Measurements from ENCODE around the gene AKT2. TPM values are rescaled to one million over a fixed set of nuclear protein-coding genes. Genes with fewer than 3 reads are reported as not detected.
A peak's percentile ranks its signal among the peaks of the same experiment; 100 is the strongest.

Gene AKT2
- total RNA-seq, 1 experiment from 2014 or later: 39.3 TPM

DNA sequence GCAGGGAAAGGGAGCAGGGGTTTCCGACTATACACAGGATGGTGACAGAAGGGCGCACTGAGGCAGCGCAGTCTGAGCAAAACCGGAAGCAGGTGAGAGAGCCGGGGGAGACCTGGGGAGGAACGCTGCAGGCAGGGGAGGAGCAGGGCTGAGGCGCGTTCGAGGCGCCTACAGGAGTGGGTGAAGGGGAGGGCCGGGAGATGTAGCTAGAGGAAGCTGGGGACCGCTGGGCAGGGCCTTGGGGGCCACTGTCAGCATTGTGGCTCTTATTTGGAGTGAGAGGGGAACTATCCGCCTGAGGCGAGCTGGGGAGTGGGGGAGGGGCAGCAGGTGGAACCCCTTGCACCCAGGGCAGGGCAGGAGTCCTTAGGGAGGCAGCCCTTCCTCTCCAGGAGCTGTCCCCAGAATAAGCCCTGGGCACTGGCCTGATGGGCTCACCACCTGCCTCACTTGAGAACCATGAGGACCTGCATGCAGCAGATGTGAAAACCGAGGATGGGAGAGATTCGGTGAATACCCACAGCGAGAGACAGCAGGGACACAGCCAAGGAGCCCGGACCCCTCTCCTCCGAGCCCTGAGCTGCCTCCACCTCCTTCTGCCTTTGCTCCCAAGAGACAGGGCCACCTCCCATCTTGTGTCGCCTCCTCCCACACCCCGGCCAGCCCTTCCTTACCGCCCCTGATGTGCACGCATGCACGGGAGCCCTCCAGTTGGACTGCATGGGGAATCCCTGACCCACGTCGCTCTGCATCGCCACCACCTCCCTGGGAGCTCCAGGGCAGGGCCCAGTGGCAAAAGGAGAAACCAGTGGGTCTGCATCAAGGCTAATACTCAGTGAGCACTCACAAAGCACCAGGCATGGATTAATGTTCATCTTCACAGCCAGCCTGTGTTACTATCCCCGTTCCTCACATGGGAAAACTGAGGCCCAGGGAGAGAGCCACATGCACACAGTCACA, 10.3 kb downstream of the AKT2 start:
- DNase-seq (ENCODE audit: extremely low read depth, low read depth): no peak

DNA sequence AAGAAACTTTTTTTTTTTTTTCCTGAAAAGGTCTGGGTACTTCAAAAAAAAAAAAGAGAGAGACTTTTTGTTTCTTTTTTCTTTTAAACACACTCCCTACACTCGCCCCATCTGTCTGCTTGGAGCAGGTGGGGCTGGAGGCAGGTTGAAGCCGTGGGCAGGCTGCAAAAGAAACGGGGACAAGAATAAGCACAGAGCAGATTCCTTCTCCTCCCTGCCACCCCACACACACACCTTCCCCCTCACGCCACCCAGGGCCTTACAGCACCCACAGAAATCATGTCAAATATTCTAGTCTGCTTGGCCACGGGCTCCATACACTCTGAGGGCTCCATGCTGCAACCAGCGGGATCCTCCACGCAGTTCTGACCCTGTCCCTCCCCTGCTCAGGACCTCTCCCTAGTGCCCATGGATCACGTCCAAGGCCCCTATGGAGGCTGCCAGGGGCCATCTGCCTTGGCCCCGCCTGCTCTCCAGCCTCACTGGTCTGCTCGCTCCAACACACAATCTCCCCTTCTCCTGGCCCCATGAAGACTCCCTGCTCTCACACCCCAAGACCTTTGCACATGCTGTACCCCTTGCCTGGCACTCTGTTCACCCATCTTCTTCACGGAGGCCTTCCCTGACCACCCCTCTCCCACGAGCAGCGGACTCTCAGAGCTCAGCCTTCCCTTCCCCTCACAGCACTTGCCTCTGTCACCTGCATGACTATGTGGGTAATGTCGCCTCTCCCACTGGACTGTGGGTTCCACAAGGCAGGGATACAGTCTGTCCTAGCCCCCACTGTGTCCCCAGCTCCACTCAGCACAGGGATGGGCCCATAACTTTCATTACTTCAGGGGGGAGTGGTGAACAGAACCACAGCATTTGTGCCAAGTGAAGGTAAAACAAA, 11.4 kb downstream of the AKT2 start:
- no peak for DNase-seq (ENCODE audit: extremely low read depth, low read depth)

DNA sequence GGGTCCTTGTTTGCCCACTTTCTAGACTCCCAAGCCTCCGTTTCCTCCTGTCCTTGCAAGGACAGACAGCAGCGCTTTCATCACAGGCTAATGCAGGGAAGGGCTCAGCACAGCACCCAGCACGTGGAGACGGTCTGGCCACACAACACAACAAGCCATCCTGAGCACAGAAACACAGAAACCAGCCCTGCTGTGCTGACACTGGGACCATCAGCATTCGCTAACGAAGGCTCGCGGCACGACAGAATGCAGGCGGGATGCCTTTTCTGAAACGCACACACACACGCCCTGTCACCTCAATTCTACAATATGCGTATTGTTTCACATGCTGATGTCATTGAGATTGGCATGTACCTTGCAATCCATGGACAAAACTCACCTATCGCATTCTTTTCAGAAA, 12.9 kb downstream of the AKT2 start:
- no peak for DNase-seq (ENCODE audit: extremely low read depth, low read depth)

DNA sequence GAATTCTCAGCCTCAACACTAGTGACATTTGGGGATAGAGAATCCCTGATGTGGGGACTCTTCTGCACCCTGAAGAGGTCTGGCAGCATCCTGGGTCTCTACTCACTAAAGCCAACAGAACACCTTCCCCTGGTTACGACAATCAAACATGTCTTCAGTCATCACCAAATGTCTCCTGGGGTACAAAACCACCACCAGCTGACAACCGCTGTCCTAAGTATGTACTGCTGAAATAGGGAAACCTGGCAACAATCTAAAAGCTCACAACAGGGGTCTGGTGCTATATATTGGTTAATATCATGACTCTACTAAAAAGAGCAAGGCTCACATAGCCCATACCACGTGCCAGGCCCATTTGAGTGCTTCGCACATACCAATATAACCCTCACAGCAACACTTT, 13.4 kb downstream of the AKT2 start:
- DNase-seq (ENCODE audit: extremely low read depth, low read depth): no peak

DNA sequence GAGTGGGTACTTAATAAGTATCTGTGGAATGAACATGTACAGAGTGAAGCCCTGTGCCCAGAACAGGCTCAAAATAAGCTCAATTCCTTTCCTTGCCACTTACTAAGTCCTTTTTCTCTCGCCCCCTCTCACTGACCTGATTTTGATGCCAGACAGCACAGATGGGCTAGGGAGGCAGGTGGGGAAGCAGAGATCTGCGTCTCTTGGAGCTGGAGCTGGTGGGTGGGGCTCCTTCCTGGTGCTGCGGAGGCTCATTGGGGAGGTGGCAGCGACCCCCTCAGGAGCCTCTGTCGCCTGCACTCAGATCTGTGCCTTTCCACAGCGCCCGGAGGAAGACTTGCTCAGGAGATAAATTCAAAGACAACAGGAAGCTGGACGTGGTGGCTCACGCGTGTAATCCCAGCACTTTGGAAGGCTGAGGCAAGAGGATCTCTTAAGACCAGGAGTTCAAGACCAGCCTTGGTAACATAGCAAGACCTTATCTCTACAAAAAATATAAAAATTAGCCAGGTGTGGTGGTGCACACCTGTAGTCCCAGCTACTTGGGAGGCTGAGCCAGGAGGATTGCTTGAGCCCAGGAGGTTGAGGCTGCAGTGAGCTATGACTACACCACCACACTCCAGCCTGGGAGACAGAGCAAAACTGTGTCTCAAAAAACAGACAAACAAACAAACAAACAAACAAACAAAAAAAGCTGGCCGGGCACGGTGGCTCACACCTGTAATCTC, 14.6 kb downstream of the AKT2 start:
- no peak for DNase-seq (ENCODE audit: extremely low read depth, low read depth)

DNA sequence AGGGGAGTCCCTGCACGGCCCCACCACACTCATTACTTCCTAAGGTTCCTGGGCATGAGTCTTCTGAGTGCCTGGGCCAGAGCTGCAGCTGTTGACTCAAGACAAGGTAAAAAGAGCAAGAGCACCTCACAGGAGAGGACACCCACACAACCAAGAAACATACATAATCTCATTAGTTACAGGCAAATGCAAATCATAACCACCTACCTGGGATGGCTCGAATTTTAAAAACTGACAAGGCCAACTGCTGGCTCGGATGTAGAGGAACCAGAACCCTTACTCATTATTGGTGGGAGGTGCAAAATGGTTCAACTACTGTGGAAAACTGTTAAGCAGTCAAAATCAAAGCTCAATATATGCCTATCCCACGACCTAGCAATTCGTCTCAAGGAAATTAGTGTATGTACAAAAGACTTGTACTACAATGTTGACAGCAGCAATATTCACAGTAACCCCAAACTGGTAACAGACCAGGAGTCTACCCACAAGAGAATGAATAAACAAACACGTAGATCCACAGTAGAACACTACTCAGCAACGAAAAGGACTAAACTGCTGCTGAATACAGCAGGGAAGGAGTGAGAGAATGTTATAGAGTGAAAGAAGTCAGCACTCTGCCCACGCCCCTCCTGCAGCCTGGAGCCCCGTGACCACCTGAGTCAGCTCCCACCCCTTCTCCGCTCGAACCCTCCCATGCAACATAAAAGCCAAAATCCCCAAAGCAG, 15.8 kb downstream of the AKT2 start:
- no peak for DNase-seq (ENCODE audit: extremely low read depth, low read depth)

DNA sequence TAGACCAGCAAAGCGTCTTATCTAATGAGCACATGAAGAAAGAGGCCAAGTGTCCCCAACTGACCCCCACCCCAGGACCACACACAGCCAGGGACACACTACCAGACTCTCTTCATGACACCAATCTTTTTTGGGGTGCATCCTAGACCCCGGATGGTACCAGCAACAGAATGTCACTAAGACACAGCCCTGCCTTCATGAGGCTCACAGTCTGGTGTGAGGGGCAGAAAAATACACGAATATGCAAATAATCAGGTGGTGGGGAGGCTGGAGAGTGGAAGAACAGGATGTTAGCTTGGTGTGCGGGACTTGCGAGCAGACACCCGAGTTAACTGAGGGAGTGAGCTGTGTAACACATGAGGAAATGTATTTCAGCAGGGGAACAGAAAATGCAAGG, 17.5 kb downstream of the AKT2 start:
- no peak for DNase-seq (ENCODE audit: extremely low read depth, low read depth)

DNA sequence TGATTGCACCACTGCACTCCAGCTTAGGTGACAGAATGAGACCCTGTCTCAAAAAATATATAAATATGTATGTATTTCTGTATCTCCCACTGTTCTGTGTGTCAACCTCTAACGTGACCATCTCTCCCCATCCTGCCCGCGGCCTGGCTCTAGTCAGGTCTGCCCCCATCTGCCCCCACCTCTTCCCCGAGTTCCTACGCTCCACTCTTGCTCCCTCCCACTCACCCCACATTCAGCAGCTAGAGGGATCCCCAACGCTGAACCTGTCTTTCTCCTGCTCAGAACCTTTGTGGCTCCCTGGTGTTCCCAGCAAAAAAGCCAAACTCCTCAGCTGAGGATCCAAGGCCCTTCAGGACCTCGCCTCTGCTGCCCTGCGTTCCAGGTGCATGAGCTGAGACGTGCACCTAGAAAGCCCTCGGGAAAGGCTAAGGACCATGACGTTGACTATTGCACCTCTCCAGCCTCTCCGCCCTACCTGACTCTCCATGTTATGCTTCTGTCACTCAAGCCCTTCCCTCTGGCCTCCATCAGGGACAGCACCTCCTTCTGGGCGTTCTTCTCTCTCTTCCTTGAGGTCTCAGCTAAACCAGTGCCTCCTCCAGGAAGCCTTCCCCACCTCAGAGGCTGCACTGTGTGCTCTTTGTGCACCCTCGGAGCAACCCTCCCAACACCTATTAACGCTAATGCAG, 18.1 kb downstream of the AKT2 start:
- DNase-seq (ENCODE audit: extremely low read depth, low read depth): no peak

DNA sequence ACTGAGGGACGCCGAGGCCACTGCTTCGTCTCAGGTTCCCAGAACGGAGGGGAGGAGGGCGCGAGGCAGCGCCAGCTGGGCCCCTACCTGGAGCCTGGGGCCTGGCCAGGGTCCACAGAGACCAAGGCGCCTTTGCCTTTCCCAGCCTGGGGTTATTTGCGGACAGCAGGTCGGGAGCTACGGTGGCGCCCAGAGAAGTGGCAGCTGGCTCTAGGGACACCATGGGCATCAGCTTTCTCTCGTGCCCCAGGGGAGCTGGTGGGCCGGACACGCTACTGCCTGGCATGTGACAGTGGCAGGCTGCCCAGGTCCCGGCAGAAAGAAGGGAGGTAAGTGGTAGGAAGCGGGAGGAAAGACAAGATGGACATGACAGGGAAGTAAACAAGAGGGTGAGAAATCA, 19.0 kb downstream of the AKT2 start:
- DNase-seq (ENCODE audit: extremely low read depth, low read depth): no peak

DNA sequence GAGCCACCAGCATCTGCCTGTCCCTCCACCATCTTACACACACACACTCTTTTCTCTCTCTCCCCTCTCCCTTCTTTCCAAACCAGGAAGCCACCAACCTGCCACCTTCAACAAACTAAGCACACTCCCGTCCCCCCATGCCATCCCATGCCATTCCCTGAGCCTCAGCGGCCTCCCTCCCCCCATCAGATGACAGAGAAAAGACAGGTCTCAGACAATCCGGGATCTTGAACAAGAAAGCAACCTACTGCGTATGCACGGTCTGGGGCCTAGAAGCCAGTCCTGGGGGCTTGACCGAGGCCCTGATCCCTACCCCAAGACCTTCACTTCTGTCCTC, 19.4 kb downstream of the AKT2 start:
- no peak for DNase-seq (ENCODE audit: extremely low read depth, low read depth)

DNA sequence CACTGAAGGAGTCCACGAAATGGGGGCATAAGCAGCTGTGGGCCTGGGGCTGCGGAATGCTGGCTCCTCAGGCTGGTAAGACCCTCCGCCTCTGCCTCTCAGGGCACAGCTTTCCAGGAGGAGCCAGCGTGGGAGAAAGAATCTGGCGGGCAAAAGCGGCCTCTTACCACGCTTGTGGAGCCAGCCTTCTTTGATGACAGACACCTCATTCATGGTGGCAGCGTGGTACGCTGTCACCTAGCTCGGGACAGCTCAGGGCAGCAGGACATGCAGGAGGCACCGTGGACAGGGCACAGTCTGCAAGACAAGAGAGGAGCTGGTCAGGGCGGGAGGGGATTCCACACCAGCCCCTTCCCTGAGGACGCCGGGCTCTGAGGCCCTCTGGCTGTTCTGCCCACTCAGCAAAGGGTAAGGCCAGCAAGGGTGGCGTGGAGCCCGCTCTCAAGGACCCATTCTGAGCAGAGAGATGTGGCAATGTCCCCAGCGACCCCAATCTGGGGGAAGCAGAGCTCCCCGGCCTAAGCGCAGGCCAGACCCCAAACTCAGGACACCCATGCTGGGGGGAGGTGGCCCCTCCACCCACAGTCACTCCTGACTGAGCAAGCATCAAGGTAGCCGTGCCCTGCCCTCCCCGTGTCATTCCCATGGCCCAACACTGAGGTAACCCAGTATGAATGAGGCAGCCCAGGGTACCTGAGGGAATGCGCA, 19.9 kb downstream of the AKT2 start:
- no peak for DNase-seq (ENCODE audit: extremely low read depth, low read depth)

DNA sequence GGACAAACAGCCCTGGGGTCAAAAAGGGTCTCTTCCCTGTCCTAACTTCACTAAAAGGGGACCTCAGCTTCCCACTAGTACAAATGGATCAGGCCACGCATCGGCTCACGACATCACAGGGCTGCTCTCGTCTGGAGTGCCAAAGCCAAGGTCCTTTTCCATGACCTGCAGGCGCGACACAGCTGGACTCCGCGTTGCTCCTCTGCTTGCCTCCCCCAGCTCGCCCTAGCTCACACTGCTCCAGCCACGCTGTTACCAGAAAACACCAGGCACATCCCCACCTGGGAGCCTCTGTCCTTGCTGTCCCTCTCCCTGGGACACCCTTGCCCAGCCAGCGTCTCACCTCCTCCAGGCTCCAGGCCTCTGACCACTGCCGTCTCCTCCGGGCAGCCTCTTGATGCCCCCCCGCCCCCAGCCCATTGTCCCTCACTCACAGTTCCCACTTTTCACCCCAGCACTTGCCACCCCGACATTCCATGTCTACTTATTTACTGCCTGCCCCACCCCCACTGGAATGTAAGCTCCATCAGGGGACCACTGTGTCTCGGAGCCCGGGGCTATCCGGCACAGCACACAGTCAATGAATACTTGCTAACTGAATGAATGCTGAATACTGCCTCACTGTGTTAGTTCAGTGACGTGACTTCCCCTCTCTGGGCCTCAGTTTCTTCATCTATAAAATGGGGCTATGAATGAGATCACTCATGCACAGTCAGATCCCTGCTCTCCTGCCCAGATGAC, 20.7 kb downstream of the AKT2 start:
- no peak for DNase-seq (ENCODE audit: extremely low read depth, low read depth)

DNA sequence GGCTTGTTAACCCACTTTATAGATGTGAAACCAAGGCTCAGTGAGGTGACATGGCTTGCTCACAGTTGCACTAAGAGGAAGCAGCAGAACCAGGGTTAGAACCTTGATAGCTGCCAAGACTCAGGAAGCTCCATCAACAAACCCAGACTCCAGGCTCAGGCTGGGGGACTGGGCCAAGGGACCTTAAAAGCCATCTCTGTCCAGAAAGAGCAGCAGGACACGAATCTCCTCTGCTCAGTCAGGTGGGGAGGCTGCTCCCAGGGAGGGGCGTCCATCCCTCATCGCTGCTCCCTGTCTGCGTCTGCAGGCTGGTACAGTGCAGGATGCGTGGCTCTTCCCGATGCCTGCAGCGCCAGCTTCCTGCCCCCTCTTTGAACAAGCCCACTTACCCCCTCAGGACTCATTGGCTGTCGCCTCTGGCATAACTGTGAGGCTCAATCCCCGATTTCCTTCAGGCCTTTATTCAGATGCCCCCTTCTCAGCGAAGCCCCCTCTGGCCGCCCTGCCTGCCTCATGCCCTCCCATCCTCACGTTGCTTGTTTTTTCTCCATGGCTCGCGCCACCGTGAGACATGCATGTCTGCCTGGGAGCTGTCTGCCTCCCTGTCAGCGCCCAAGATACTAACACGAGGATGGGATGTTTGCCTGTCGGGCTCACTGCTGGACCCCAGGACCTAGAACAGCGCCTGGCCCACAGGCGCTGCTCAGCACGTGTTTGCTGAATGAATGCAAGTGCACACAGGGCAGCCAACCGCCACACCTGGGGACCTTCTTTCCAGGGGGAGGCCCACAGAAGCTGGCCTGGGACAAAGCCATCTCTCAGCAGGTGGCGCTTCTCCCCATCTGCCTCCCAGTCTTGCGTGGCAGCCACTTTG, 21.5 kb downstream of the AKT2 start:
- no peak for DNase-seq (ENCODE audit: extremely low read depth, low read depth)

DNA sequence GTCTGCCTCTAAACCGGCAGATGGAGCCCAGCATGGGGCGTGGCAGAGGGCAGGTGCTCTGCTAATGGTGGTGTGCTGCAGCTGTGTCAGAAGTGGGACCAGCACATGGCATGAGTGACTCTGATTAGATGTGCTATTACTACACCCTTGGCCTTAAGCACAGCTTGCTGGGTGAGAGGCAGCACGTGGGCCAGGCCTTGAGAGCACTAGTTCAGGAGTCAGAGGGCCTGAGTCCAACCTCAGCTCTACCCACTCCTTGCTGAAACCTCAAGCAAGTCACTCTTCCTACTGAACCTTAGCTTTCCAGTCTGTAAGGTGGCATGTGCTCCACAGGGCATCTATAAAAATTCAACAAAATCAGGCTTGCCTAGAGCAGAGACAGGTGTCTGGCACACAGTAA, 22.7 kb downstream of the AKT2 start:
- no peak for DNase-seq (ENCODE audit: extremely low read depth, low read depth)

DNA sequence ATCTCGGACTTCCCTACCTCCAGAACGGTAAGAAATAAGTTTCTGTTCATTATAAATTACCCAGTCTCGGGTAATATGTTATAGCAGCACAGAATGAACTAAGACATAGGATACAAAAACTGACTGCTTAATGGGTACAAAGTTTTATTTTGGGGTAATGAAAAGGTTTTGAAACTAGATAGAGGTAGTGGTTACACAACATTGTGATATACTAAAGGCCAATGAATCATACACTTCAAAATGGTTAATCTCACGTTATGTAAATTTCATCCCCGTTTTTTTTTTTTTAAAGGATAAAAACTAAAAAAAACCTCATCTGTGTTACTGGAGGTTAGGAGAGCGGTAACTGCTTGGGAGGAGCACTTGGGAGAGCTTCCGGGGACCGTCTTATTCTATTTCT, 23.5 kb downstream of the AKT2 start:
- DNase-seq (ENCODE audit: extremely low read depth, low read depth): no peak

DNA sequence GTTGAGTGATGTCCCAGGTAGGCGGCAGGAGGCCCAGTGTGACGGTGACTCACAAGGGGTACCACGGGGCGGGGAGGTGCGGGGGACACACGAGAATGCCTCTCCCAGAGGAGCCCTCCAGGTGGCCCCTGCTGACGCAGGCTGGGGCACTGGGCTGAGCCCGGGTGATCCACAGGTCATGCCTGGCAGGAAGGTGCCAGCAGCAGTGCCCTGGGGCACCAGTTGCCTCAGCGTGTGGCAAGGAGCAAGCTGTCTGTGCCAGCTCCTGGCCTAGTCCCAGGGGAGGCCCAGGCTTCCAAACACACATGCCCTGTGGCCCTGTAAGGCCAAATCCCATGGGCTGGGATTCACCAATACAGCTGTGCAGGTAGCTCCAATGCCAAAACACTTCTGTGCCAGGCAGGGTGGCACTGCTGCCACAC, 28.0 kb downstream of the AKT2 start:
- peak; percentile 0 for DNase-seq (ENCODE audit: extremely low read depth, low read depth)

DNA sequence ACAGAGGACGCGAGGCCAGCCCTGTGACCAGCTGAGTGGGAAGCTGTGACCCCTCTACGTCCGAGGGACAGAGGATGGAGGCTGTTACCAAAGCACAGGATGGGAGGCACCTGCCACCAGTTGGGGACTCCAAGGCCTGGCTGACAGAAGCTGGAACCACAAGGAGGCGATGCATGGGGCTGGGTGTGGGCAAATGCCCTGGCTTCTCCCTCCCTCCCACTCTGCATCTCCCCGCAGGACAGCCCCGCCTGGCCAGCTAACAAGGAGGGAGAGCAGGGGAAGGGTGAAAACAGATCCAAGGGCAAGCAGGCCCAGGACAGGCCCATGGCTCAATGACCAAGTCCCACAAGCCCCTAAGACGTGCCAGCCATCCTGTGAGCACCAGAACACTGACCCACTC, 28.6 kb downstream of the AKT2 start:
- DNase-seq (ENCODE audit: extremely low read depth, low read depth): no peak

All from NCI-H460 (cell line).